Prostate gland (tissue), 2 donors: ENCODE results near the gene STXBP6. TPM values are rescaled to one million over a fixed set of nuclear protein-coding genes. Genes with fewer than 3 reads are reported as not detected.

Experiments used
- DNase-seq: peaks from one replicate; pipeline ENCODE4 v3.0.0-alpha.2; 2019; ENCODE audit warnings: low spot score
- H3K27ac ChIP-seq, 2 donors: fragments of 200-600 bp; sonication (generic); 2 replicates each; pipeline ENCODE4 v1.5.1; 2017 to 2019
- H3K27me3 ChIP-seq: fragments of 200-600 bp; sonication (generic); replicated peaks from 2 replicates; pipeline ENCODE4 v1.5.1; 2019; ENCODE audit not compliant: insufficient read depth
- H3K36me3 ChIP-seq, 2 donors: fragments of 200-600 bp; sonication (generic); 1 replicate in 1 of 2; 2 replicates in 1 of 2; pipeline versions ENCODE4 v1.5.1 to v1.8.1; 2017 to 2019
- H3K4me1 ChIP-seq: fragments of 200-600 bp; sonication (generic); replicated peaks from 2 replicates; pipeline ENCODE4 v1.5.1; 2019
- H3K4me3 ChIP-seq, 2 donors: fragments of 200-600 bp; sonication (generic); 2 replicates each; pipeline ENCODE4 v1.5.1; 2017 to 2019
- H3K9me3 ChIP-seq: fragments of 200-600 bp; sonication (generic); 2 replicates; pipeline ENCODE4 v1.5.1; 2017
- POLR2A ChIP-seq: fragments of 450-650 bp; IDR thresholded peaks from one replicate; pipeline ENCODE4 v1.6.1; 2016; ENCODE audit warnings: antibody characterized with exemption, mild to moderate bottlenecking
- POLR2AphosphoS5 ChIP-seq: sonication (generic); formaldehyde crosslinking; IDR thresholded peaks from one replicate; pipeline ENCODE4 v1.6.1; 2017; ENCODE audit warnings: antibody characterized with exemption
- WGBS: methylation state at CpG from one replicate; pipeline ENCODE4 v1.1.5; 2018; 5-methylcytosine and 5-hydroxymethylcytosine counted together
- intact Hi-C: fragments of 100-400 bp; cut with DNase I; formaldehyde crosslinking; loops from one replicate; pipeline ENCODE4 v1.14.2; 2022
- total RNA-seq, 2 donors: library from RNA; depleted of rRNA; stranded (reverse); fragments of >200 nt; gene quantifications; one replicate each; pipeline ENCODE4 v1.1.0, GENCODE V29; 2016
- TF ChIP-seq, protein P1 (sequence below), 4 experiments: fragments of 200-600 bp in 2 of 4; fragments of 450-650 bp in 2 of 4; sonication (generic) in 2 of 4; IDR thresholded peaks; 1 replicate in 3 of 4; 2 replicates in 1 of 4; pipeline ENCODE4 v1.5.1; 2016 to 2019; ENCODE audit warnings: antibody characterized with exemption in 4 of 4, mild to moderate bottlenecking in 2 of 4, moderate library complexity in 2 of 4

Gene STXBP6
- total RNA-seq, 2 donors from 2014 or later, result 12.4 to 32.3 TPM

DNA sequence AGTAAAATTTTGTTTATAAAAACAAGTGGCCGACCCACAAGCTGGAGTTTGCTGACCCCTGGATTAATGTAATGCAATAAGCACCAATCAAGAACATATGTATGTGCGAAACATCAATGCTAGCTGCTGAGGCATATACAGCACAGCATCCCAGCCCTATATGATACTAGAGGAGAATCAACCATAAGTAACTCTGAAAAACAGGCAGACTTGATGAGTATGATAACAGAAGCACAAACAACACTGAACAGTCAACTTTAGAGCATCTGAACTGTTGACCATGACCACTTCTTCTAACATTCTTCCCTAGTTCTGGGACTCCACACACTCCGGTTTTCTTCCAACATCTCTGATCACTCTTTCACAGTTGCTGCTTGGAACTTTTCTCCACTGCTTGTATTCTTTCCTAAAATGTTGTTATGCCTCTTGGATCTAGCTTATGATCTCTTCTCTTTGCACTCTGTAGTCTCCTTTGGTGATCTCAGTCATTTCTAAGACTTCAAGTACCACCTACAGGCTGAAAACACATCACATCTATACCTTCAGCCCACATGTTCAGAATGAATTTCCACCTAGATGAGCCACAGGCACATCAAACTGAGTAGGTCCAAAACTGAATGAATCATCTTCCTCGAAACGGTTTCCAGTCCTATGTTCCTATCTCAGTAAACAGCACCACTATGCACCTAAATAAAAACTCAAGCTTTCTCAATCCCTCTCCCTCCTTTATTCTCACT, 57.2 kb downstream of the STXBP6 start:
- TF ChIP-seq, protein P1, sequence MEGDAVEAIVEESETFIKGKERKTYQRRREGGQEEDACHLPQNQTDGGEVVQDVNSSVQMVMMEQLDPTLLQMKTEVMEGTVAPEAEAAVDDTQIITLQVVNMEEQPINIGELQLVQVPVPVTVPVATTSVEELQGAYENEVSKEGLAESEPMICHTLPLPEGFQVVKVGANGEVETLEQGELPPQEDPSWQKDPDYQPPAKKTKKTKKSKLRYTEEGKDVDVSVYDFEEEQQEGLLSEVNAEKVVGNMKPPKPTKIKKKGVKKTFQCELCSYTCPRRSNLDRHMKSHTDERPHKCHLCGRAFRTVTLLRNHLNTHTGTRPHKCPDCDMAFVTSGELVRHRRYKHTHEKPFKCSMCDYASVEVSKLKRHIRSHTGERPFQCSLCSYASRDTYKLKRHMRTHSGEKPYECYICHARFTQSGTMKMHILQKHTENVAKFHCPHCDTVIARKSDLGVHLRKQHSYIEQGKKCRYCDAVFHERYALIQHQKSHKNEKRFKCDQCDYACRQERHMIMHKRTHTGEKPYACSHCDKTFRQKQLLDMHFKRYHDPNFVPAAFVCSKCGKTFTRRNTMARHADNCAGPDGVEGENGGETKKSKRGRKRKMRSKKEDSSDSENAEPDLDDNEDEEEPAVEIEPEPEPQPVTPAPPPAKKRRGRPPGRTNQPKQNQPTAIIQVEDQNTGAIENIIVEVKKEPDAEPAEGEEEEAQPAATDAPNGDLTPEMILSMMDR (IDR thresholded peaks at IDR 0.05), result no peak
- no peak for TF ChIP-seq POLR2AphosphoS5
- Histone ChIP-seq H3K4me3 (no peak overlapping the region), H3K27ac (no peak overlapping the region), H3K36me3 (no peaks in the 10 kb centered on the region), H3K9me3 (no peaks in the 10 kb centered on the region), H3K4me1 (no peaks in the 10 kb centered on the region), H3K27me3 (no peaks in the 10 kb centered on the region)
- WGBS, result 95% methylated on average over 5 of the region's 5 CpGs
- DNase-seq, result no peak
- intact Hi-C loops, result no loop called here

DNA sequence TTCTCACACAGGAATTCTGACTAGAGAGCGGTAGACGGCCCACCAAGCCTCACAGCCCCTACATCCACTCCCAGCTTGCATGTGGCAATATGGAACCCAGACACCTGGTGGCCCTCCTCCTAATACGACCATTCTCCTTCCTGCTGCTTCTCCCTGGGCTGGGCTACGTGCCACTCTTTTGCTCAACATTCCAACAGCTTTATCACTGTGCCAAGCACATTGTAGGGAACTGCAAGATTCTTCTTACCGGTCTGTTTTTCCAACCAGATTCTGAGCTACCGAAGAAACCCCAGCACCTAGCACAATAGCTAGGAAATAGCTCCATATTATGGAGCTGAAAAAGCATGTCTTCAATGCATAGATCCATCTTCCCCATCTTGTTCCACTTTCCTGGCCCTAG, 58.1 kb downstream of the STXBP6 start:
- H3K4me3 ChIP-seq, result no peak overlapping the region
- TF ChIP-seq, protein P1 (IDR thresholded peaks at IDR 0.05), result no peak
- TF ChIP-seq POLR2A (no peak), POLR2AphosphoS5 (no peak)
- no peaks in the 10 kb centered on the region for H3K27me3 ChIP-seq
- H3K36me3 ChIP-seq, result no peaks in the 10 kb centered on the region
- H3K4me1 ChIP-seq, result no peaks in the 10 kb centered on the region
- intact Hi-C loops, result no loop called here
- no peaks in the 10 kb centered on the region for H3K9me3 ChIP-seq
- no peak for DNase-seq
- 62% methylated on average over 6 of the region's 6 CpGs for WGBS
- no peak overlapping the region for H3K27ac ChIP-seq

DNA sequence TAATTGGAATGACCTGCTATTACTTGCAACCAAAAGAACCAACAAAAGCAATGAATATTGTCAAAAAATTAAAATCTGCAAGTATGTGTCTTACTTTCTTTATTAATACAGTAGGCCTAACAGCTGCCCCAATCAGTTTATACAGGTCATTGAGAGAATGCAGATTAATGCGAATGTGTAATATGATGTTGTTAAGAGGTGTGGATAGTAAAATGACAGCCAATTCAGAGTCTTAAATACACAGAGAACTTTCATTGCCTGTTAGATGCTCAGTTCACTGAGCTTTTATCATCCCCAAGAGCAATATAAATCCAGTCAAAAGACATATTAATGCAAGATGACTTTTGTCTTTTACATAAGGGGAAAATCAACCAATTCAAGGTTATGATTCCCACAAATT, 58.7 kb downstream of the STXBP6 start:
- no peaks in the 10 kb centered on the region for H3K36me3 ChIP-seq
- no peak overlapping the region for H3K27ac ChIP-seq
- no peak for DNase-seq
- TF ChIP-seq POLR2A (no peak), POLR2AphosphoS5 (no peak)
- TF ChIP-seq, protein P1 (IDR thresholded peaks at IDR 0.05), result no peak
- no peak overlapping the region for H3K4me3 ChIP-seq
- H3K9me3 ChIP-seq, result no peaks in the 10 kb centered on the region
- no peaks in the 10 kb centered on the region for H3K27me3 ChIP-seq
- H3K4me1 ChIP-seq, result no peaks in the 10 kb centered on the region
- intact Hi-C loops, result no loop called here
- WGBS, result 90% methylated on average over 1 of the region's 1 CpG

DNA sequence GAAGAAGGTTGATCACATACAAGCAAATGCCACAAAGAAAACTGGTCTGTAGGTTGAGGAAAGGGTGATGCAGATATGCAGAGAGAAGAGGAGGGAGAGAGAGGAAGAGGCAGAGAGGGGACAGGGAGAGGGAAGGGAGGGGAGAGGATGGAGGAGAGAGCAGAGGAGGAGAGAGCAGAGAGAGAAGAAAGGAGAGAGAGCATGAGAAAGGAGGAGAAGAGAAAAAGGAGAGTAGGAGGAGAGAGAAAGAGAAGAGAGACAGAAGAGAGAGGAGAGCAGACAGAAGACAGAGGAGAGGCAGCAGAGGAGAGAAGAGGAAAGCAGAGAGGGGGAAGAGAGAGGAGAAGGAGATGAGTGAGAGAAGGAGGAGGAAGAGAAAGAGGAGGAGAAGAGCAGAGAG, 59.2 kb downstream of the STXBP6 start:
- no peak overlapping the region for H3K4me3 ChIP-seq
- intact Hi-C loops, result no loop called here
- TF ChIP-seq, protein P1 (IDR thresholded peaks at IDR 0.05), result no peak
- TF ChIP-seq POLR2A (no peak), POLR2AphosphoS5 (no peak)
- no peaks in the 10 kb centered on the region for H3K36me3 ChIP-seq
- no peak overlapping the region for H3K27ac ChIP-seq
- no peaks in the 10 kb centered on the region for H3K9me3 ChIP-seq
- H3K27me3 ChIP-seq, result no peaks in the 10 kb centered on the region
- no peaks in the 10 kb centered on the region for H3K4me1 ChIP-seq
- DNase-seq, result no peak

DNA sequence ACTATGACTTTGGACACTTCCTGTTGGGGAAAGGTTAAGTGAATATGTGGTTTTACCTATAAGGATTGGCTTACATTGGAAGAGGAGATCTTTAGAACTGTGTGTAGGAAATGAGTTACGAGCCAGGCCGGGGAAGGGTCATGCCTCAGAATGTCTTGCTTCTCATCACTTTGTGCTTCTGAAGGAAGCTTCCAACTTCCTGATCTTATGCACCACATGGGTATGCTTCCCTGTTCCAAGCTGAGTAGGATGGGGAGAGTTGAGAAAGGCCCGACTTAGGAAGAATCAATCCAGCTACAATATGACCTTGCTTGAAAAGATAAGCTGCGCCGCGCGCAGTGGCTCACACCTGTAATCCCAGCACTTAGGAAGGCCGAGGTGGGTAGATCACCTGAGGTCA, 59.9 kb downstream of the STXBP6 start:
- no peaks in the 10 kb centered on the region for H3K4me1 ChIP-seq
- no peaks in the 10 kb centered on the region for H3K9me3 ChIP-seq
- no peaks in the 10 kb centered on the region for H3K27me3 ChIP-seq
- H3K4me3 ChIP-seq, result no peak overlapping the region
- intact Hi-C loops, result no loop called here
- H3K27ac ChIP-seq, result no peak overlapping the region
- WGBS, result 97% methylated on average over 8 of the region's 8 CpGs
- TF ChIP-seq POLR2A (no peak), POLR2AphosphoS5 (no peak)
- TF ChIP-seq, protein P1 (IDR thresholded peaks at IDR 0.05), result no peak
- H3K36me3 ChIP-seq, result no peaks in the 10 kb centered on the region
- DNase-seq, result no peak
